ENCODE data around the gene LIF. TPM values are rescaled to one million over a fixed set of nuclear protein-coding genes. Genes with fewer than 3 reads are reported as not detected.

The LIF gene
- total RNA-seq, 1 donor from 2014 or later, result 0.23 TPM

- H3K4me1 Mint-ChIP-seq (ENCODE audit: unreplicated experiment), result peaks cover 9% of the 10 kb centered on the region
- DNase-seq (ENCODE audit: low spot score), result no peak
- no peak overlapping the region for H3K27ac Mint-ChIP-seq (ENCODE audit: unreplicated experiment)
- H3K27me3 Mint-ChIP-seq (ENCODE audit: unreplicated experiment), result peaks cover 15% of the 10 kb centered on the region
- no peak for TF ChIP-seq CTCF (IDR thresholded peaks at IDR 0.05; ENCODE audit: unreplicated experiment)
- no peaks in the 10 kb centered on the region for H3K9me3 Mint-ChIP-seq (ENCODE audit: unreplicated experiment)
- H3K36me3 Mint-ChIP-seq (ENCODE audit: low read depth, unreplicated experiment), result no peaks in the 10 kb centered on the region
- no peak overlapping the region for H3K4me3 Mint-ChIP-seq (ENCODE audit: unreplicated experiment)
Observed at GRCh38 chr22:30273711-30274436, 27.3 kb upstream of the LIF start.

GRCh38 chr22:30272781-30273601 lies 26.4 kb upstream of the LIF start:
- H3K27me3 Mint-ChIP-seq (ENCODE audit: unreplicated experiment), result peaks cover 12% of the 10 kb centered on the region
- no peak overlapping the region for H3K4me3 Mint-ChIP-seq (ENCODE audit: unreplicated experiment)
- TF ChIP-seq CTCF (IDR thresholded peaks at IDR 0.05; ENCODE audit: unreplicated experiment), result no peak
- peaks cover 5% of the 10 kb centered on the region for H3K4me1 Mint-ChIP-seq (ENCODE audit: unreplicated experiment)
- DNase-seq (ENCODE audit: low spot score), result no peak
- no peaks in the 10 kb centered on the region for H3K36me3 Mint-ChIP-seq (ENCODE audit: low read depth, unreplicated experiment)
- no peak overlapping the region for H3K27ac Mint-ChIP-seq (ENCODE audit: unreplicated experiment)
- no peaks in the 10 kb centered on the region for H3K9me3 Mint-ChIP-seq (ENCODE audit: unreplicated experiment)

- Mint-ChIP-seq H3K4me1 (ENCODE audit: unreplicated experiment) (no peaks in the 10 kb centered on the region), H3K27ac (ENCODE audit: unreplicated experiment) (no peak overlapping the region), H3K9me3 (ENCODE audit: unreplicated experiment) (no peaks in the 10 kb centered on the region), H3K4me3 (ENCODE audit: unreplicated experiment) (no peak overlapping the region), H3K27me3 (ENCODE audit: unreplicated experiment) (peaks cover 6% of the 10 kb centered on the region), H3K36me3 (ENCODE audit: low read depth, unreplicated experiment) (no peaks in the 10 kb centered on the region)
- TF ChIP-seq CTCF (IDR thresholded peaks at IDR 0.05; ENCODE audit: unreplicated experiment), result no peak
- DNase-seq (ENCODE audit: low spot score), result no peak
Observed at GRCh38 chr22:30270832-30271231, 24.3 kb upstream of the LIF start.

- no peaks in the 10 kb centered on the region for H3K4me1 Mint-ChIP-seq (ENCODE audit: unreplicated experiment)
- H3K27ac Mint-ChIP-seq (ENCODE audit: unreplicated experiment), result no peak overlapping the region
- H3K36me3 Mint-ChIP-seq (ENCODE audit: low read depth, unreplicated experiment), result no peaks in the 10 kb centered on the region
- no peak for TF ChIP-seq CTCF (IDR thresholded peaks at IDR 0.05; ENCODE audit: unreplicated experiment)
- H3K4me3 Mint-ChIP-seq (ENCODE audit: unreplicated experiment), result no peak overlapping the region
- no peaks in the 10 kb centered on the region for H3K9me3 Mint-ChIP-seq (ENCODE audit: unreplicated experiment)
- H3K27me3 Mint-ChIP-seq (ENCODE audit: unreplicated experiment), result peaks cover 9% of the 10 kb centered on the region
- DNase-seq (ENCODE audit: low spot score), result no peak
Observed at GRCh38 chr22:30268331-30268730, 21.8 kb upstream of the LIF start.
